GM19438 (cell line): ENCODE measurements around the gene ALDH16A1.

Experiments used
- ATAC-seq: cut with Tn5 transposase; IDR thresholded peaks from one replicate; pipeline ENCODE4 v1.9.1; 2021; ENCODE audit warnings: low read depth; ENCODE audit not compliant: unreplicated experiment

ALDH16A1 gene

DNA sequence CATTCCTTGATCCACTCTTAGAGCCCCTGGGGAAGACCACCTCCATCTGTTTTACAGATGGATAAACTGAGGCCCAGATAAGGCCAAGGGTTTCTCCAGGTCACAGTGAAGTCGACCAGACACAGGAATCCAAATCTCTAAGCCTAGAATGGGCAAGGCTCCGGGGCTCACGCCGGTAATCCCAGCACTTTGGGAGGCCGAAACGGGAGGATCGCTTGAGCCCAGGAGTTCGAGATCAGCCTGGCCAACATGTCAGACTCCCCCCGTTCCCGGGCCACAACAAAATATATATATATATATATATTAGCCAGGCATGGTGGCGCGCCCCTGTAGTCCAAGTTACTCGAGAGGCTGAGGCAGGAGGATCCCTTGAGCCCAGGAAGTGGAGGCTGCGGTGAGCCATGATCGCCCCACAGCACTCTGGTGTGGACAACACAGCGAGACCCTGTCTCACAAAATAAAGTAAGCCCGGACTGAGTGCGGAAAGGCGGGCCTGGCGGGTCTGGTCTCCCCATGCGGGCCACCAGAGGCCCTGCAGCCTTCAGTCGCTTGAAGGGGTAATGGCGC, 33.8 kb downstream of the ALDH16A1 start:
- ATAC-seq = no peak

DNA sequence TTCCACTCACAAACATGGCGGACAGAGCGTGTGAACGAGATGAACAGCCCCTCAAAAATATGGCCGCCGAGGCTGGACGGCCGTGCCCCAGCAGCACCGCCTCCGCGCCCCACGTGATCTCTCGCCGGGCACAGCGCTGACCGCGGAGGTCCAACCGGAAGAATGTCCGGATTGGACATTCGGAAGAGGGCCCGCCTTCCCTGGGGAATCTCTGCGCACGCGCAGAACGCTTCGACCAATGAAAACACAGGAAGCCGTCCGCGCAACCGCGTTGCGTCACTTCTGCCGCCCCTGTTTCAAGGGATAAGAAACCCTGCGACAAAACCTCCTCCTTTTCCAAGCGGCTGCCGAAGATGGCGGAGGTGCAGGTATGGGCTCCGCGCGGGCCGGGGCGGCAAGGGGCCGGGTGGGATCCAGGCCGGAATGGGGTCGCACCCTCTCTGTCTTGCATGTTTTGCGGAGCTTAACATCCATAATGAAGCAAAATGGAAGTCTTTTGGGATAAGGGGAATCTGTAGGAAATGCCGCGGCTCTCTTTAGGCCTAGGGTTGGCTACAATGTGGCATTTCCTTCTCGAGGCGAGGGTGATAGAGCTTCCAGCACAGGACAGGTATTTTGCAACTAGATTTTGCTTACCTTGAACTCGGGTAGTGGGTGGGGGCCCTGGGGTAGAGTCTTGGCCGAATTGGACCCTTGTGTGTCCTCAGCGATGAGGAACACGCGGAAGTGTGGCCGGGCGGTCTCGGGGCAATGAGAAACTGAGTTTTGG, 34.4 kb downstream of the ALDH16A1 start, which contains the start of gene RPL13A:
Gene RPL13A, plus strand, starts transcription at position 332 of the 769 bp plus-strand sequence. Its CDS starts 22 bp downstream, at position 354.
- peak; percentile 93 for ATAC-seq

DNA sequence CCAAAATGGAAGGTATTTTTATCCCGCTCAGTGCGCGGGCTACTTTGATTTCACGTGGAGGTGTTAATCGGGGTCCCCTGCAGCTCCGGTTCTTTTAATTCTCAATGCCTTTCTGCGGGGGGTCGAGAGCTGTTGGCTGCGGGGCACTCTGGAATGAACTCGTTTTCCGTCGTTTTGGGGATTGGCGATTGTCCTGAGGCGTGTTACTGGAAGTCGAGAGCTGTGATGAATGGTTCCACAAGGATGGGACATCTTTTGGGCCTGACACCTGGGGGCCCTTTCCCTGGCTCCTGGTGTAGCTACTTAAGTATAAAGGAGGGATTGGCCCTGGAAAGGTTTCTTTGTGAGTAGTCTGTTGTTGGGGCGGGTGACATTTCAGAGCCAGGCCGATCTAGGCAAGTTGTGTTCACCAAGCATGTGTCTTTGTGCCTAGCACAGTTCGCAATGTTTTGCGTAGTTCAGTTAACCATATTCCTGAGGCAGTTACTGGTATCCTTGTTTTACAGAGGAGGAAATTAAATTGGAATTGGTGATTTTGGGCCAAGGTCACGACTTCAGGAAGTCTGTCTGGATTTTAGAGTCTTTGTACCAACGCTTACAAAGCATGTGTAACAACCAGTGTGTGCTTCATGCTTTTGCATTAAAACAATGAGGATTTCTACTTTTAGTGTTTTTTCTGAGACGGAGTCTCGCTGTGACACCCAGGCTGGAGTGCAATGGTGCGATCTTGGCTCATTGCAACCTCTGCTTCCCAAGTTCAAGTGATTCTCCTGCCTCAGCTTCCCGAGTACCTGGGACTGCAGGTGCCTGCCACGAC, 35.2 kb downstream of the ALDH16A1 start:
- ATAC-seq = no peak

DNA sequence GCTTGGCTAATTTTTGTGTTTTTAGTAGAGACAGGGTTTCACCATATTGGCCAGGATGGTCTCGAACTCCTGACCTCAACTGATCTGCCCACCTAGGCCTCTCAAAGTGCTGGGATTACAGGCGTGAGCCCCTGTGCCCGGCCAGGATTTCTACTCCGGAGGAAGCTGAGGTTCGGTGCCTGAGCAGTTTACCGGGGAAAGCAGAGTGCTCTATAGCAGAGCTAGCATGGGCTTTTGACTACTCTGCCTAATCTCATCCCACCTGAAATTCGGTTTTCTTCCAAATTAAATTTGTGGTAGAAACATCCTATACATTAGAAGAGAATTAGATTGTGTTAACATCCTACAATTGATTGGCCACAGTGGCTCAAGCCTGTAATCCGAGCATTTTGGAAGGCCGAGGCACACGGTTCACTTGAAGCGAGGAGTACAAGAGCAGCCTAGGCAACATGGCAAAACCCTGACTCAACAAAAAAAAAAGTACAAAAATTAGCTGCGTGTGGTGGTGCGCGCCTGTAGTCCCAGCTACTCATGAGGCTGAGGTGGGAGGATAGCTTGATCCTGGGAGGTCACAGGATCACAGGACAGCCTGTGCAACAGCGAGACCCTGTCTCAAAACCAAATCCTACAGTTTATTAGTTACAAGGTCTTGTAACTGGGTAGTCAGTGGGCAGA, 36.0 kb downstream of the ALDH16A1 start:
- no peak for ATAC-seq

DNA sequence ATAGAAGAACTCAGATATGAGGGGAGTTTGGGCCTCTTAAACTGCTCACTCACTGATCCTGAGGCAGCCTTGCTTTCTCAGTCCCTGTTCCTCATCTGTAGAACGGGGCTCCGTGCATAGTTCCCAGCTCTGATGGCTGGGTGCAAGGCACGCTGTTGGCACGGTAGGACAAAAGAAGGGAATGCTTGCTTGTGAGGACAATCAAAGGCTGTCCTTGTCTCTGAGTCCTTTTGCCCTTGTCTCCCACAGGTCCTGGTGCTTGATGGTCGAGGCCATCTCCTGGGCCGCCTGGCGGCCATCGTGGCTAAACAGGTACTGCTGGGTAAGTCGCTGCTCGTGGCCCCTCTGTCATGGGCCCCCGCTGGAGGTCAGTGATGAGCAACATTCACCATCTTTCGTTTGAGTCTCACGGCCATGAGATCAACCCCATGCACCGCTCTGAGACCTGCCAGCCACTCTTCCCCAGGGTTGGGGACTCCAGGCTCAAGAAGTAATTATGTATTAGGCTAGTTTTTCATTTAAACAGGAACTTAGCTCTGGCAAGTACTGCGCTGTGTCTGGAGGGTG, 36.7 kb downstream of the ALDH16A1 start:
- no peak for ATAC-seq

DNA sequence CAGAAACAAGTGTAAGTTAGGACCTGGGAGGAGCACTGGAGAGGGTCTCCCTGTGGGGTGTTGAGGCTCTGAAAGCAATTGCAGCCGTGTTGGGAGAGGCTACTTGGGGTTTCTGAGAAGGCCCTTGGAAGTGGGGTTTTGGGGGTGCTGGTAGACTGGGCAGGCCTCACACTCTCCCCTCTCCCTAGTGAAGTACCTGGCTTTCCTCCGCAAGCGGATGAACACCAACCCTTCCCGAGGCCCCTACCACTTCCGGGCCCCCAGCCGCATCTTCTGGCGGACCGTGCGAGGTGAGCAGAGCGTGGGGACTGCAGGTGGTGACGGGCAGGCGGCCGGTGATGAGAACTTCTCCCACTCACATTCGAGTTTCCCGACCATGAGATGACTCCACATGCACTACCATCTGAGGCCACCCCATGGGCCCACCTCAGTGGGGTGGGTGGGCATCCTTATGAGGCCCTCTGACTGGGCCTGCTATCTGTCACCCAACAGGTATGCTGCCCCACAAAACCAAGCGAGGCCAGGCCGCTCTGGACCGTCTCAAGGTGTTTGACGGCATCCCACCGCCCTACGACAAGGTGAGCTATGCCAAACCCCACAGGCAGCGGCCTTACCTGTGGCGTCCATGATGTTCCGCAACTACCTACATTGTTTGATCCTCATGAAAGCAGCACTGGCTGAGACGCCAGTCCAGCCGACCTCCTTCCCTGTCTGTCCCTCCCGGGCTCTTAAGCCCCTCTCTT, 37.4 kb downstream of the ALDH16A1 start:
- no peak for ATAC-seq

DNA sequence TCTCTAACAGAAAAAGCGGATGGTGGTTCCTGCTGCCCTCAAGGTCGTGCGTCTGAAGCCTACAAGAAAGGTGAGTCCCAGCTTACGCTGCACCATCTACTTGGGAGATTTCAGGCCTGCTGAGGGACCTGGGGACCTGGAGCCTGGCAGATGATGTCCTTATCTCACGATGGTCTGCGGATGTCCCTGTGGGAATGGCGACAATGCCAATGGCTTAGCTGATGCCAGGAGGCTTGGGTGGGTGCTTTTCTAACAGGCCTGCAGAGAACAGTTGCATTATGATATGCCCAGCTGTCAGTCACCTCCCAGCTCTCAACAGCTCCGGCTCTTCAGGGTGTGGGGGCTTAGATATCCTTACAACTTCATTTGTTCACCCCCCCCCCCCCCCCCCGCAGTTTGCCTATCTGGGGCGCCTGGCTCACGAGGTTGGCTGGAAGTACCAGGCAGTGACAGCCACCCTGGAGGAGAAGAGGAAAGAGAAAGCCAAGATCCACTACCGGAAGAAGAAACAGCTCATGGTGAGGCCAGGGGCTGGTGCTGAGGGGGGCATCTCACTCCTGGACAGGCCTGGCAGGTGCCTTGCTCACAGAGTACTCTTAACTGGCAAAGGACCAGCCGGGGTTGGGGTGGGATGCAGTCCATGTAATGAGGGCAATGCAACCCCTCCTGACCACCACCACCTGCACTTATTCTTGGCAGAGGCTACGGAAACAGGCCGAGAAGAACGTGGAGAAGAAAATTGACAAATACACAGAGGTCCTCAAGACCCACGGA, 38.2 kb downstream of the ALDH16A1 start:
- no peak for ATAC-seq

DNA sequence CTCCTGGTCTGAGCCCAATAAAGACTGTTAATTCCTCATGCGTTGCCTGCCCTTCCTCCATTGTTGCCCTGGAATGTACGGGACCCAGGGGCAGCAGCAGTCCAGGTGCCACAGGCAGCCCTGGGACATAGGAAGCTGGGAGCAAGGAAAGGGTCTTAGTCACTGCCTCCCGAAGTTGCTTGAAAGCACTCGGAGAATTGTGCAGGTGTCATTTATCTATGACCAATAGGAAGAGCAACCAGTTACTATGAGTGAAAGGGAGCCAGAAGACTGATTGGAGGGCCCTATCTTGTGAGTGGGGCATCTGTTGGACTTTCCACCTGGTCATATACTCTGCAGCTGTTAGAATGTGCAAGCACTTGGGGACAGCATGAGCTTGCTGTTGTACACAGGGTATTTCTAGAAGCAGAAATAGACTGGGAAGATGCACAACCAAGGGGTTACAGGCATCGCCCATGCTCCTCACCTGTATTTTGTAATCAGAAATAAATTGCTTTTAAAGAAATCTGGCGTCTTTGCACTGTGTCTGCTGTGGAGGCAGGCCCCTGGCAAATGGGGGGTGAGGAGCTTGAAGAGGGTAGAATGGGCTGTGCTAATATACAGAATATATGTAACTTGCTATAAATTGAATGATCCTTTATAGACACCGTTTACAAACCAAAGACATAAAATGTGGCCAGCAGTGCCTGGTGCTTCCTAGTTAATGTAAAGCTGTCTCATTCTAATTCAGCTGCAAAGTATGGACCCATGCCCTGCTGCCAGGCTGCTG, 39.0 kb downstream of the ALDH16A1 start:
- no peak for ATAC-seq

DNA sequence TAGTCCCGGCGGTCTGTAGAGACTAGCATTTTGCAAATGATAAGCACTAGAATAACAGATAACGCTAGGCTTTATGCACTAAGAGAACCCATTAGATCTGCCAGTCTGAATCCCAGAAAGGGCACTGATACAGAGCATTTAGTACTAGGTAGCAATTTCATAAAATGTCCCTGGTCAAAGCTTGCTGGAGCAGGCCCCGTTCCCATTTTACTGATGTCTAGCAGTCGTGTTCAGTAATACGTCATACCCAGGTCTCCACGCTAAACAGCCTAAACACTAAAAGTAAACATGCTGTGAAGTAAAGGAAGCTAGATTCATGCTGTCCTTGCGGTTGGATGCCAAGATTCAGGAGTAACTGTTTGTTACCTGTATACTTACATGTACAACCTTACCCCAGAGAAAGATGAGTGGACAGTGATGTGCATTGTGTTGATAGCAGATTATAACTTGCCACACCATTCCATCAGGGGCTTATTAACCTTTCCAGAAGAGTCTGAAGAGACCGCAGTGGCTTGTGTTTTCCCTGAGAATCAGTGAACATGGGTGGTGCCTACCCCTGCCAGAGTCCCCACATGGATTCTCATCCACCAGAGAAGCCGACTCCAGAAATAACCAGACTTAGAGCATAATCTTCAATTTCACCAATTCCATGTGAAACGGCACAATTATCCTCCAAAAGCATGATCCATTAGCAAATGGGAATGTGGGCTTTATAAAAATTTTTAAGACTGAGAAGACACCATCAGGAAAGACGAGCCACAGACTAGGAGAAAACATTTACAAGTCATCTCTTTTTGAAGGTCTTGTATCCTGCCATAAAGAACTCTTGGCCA, 39.8 kb downstream of the ALDH16A1 start:
- ATAC-seq = no peak

DNA sequence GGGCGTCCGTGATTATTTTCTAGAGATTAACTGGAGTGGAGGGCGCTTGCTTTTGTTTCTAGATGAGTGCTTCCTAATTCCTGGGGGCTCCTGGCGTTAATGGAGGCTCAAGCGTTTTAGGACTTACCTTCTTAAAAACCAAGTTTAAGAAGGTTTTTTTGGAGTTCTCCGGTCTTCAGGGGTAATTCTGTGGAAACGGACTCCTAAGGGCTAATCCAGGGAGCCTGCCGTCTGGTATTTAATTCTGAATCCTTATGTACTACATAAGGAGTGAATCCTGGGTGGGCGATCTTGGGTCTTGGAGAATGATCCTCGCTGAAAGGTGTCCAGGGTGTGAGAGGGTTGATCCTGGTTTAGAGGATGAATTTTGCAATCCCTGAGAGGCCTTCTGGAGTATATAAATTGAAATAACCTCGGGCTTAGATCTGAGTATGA, 43.6 kb downstream of the ALDH16A1 start:
- no peak for ATAC-seq

DNA sequence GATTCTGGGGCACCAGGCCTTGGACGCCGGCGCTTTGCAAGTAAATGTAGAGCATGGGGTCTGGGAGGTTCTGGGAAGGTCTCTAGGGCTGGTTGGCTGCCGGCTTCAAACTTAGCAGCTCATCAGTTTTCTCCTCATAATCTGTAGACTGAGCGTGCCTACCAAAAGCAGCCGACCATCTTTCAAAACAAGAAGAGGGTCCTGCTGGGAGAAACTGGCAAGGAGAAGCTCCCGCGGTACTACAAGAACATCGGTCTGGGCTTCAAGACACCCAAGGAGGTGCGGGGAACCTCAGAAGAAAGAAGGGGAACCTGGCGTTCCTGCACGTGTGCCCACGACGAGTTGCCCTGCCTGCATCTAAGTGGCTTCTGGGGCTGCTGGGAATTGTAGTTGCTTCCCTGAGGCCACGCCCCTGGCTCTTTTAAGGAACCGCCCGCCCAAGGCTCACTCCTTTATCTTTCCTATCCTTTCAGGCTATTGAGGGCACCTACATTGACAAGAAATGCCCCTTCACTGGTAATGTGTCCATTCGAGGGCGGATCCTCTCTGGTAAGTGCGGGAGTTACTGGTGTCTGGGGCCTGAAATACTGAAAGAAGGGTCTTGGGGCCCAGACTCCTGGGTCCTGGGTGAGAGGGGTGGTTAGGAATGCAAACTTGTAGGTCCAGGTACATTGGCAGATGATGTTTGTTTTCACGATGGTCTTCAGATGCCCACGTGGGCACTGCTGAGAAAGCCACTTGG, 44.2 kb downstream of the ALDH16A1 start:
- ATAC-seq = no peak

DNA sequence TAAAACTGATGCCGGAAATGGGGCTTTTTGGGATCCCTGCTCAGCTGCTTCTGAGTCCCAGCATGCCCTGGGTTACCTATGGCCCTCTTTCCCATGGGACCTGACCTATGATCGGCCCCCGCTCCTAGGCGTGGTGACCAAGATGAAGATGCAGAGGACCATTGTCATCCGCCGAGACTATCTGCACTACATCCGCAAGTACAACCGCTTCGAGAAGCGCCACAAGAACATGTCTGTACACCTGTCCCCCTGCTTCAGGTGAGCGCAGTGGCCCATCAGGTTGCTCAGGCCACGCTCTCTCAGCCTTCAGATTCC, 44.7 kb downstream of the ALDH16A1 start:
- no peak for ATAC-seq

DNA sequence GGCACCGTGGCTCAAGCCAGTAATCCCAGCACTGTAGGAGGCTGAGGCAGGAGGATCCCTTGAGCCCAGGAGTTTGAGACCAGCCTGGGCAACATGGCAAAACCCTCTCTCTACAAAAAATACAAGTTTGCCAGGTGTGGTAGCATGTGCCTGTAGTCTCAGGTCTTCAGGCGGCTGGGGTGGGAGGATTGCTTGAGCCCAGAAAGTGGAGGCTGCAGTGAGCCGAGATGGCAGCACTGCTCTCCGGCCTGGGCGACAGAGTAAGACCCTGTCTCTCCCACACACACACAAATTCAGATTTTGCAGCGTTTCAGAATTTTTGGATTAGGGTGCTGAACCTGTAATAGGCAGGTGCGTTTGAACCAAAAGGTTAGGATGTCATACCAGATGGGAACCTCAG, 45.5 kb downstream of the ALDH16A1 start:
- no peak for ATAC-seq

DNA sequence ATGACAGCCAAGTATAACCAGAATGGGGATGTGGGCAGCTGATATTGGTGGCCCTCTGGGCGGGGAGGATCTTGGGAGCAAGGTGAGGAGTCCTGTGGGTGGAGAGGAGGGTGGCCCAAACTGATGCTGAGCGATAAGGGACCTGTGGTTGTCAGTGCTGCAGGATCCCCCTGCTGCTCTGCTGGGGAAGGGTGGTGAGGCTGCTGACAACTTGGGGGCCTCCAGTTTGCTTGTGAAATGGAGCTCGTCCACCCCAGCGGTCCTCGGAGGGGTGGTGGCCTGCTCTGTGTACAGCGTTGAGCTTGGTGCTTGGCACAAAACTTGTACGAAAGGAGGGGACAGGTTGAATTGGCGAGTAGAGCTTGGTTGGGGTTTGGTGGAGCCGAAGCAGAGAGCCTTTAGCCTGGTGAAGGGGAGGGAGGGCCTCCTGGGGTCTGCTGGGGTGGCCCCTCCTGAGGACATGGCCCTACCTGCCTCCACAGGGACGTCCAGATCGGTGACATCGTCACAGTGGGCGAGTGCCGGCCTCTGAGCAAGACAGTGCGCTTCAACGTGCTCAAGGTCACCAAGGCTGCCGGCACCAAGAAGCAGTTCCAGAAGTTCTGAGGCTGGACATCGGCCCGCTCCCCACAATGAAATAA, 46.1 kb downstream of the ALDH16A1 start:
- ATAC-seq = no peak

DNA sequence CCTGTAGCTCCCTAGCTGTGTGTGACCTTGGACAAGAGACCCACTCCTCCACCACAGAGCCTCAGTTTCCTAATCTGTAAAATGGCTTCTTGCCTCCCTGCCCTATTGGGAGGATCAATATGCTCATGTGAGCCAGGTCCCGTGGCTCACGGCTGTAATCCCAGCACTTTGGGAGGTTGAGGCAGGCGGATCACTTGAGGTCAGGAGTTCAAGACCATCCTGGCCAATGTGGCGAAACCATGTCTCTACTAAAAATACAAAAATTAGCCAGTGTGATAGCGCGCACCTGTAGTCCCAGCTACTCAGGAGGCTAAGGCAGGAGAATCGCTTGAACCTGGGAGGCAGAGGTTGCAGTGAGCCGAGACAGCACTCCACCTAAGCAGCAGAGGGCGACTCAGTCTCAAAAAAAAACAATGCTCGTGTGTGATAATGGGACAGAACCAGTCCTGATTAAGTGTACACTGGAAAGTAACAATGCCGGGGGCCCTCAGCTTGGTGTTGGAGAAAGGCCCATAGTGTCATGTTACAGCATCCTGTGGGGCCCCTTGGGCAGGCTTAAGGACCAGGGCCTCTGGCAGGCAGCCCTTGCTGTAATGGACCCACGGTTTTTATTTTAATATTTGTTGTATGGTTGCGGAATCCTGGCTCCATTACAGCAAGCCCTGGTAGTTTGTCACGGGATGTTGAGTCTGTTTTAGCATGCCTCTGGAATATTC, 50.0 kb downstream of the ALDH16A1 start:
- no peak for ATAC-seq

DNA sequence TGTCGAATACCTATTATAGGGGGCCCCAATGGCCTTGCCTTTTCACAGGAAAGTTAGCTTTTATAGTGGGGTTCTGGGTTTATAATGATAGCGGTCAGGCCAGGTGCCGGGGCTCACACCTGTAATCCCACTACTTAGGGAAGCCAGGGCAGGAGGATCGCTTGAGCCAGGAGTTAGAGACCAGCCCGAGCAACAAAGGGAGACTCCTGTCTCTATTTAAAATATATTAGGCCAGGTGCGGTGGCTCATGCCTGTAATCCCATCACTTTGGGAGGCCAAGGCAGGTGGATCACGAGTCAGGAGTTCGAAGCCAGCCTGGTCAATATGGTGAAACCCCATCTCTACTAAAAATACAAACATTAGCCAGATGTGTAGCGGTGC, 50.5 kb downstream of the ALDH16A1 start:
- ATAC-seq = no peak
